GM18520 (cell line): Measurements from ENCODE around the gene SDCCAG8.

ENCODE experiments used
- ATAC-seq: cut with Tn5 transposase; IDR thresholded peaks from one replicate; pipeline ENCODE4 v1.9.1; 2021; ENCODE audit not compliant: unreplicated experiment

The SDCCAG8 gene

DNA sequence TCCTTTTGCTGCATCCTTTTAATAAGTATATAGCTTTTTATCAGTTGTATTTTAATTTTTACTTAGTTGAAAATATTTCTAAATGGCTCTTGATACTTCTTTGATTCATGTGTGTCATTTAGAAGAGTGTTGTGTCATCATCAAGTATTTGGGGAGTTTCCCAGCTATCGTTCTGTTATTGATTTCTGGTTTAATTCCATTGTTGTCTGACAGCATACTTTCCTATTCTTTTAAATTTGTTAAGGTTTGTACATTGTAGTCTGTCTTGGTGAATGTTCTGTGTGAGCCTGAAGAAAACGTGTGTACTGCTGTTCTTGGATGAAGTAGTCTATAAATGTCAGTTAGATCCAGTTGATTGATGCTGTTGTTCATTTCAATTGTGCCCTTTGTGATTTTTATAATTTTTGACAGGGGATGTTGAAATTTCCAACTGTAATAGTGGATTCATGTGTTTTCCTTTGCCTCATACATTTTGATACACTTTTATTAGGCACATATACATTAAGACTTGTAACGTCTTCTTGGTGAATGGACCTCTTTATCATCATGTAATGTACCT, 24.8 kb downstream of the SDCCAG8 start:
- no peak for ATAC-seq

- ATAC-seq: no peak
These were observed 25.8 kb downstream of the SDCCAG8 start for GRCh38 chr1:243281672-243282071.

- ATAC-seq: no peak
These were observed 30.7 kb downstream of the SDCCAG8 start for GRCh38 chr1:243286409-243287122.

DNA sequence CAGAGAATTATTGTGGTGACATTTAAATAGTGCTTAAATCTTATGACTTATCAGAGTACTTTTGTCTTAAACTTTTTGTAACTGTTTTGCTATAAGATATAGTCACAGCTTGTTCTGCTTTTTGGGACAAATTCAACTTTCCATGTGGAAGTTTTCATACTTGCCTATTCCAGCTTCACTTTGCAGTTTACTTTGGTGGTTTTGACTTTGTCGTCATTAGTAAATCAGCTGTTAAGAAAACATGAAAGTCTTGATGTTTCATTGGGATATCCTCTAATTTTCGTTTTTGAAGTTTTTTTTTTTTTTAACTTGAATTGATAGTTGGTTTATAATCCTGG, 31.3 kb downstream of the SDCCAG8 start:
- no peak for ATAC-seq

DNA sequence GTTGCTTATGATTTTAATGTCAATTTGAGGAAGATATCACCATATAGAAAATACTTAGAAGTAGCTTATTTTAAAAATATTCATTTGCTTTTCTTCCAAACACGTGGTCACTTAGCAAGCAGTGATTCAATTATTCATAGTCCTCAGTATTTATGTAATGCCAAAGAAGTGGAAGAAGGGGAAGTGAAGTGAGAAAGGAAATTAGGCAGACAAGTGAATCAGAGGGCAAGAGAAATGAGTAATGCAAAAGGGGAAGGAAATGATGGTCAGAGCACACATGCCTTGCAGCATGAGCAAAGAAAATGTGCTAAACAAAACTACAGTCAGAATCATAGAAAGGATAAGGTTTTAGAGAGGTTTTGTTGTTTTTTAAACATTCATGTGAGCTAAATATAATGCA, 31.8 kb downstream of the SDCCAG8 start:
- ATAC-seq: peak; percentile 87

DNA sequence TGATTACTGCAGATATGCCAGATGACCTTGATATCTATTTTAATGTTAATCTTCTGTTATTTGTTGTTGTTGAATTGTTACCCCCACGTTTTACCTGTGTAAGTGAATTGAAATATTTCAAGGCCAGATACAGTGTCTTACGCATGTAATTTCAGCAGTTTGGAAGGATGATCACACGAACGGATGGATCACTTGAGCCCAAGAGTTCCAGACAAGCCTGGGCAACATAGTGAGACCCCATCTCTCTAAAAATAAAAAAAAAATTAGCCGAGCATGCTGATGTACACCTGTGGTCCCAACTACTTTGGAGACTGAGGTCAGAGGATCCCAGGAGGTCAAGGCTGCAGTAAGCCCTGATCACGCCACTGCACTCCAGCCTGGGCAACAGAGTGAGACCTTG, 32.2 kb downstream of the SDCCAG8 start:
- ATAC-seq: no peak

DNA sequence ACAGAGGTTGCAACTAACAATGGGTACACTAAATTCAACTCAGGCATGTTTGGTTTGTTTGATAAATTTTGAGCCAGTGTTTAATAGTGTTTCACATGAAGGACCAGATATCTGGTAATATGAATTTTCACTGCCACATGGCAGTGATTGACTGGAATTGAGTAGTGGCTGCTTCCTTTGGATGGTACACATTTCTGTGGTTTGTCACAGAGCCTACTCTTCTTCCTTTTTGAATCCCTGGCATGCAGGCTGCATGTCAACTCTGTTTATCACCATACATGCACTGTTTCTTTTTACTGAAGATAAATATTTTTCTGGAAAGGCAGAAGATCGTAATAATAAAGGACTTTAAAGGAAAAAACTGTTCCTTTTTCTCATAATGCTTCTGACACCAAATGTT, 35.5 kb downstream of the SDCCAG8 start:
- no peak for ATAC-seq

DNA sequence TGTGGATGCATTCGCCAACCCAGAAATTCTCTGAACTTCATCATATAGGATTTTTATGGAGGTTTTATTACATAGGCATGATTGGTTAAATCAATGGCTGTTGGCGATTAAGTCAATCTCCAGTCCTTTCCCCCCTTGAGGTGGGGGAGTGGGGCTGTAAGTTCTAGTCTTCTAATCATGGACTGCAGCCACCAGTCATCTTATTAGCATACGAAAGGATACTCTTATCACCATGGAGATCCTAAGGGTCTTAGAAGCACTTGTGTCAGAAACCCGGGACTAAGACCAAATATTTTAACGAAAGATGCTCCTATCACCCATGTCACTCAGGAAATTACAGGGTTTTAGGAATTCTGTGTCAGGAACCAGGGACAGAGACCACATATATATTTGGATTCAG, 36.3 kb downstream of the SDCCAG8 start:
- no peak for ATAC-seq

- ATAC-seq: no peak
These were observed 38.3 kb downstream of the SDCCAG8 start for GRCh38 chr1:243293941-243294722.

DNA sequence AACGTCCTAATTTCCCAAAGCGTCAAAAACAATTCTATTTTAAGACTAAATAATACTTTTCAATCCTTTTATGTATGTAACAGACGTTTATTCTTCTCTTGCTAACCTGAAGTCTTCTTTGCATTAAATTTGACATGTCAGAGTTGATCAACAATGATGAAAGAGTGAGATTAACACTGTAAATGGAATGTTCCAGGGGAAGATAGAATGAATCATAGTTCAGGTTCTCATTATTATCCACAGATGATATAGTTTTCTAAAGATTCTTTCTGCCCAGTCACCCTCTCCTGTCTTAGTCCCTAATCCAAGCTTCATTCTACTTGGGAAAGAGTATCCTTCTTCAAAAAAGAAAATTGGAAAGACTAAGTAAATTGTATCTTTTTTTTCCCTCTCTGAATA, 38.9 kb downstream of the SDCCAG8 start:
- ATAC-seq: no peak

GRCh38 chr1:243299069-243299468, 43.2 kb downstream of the SDCCAG8 start:
- no peak for ATAC-seq

DNA sequence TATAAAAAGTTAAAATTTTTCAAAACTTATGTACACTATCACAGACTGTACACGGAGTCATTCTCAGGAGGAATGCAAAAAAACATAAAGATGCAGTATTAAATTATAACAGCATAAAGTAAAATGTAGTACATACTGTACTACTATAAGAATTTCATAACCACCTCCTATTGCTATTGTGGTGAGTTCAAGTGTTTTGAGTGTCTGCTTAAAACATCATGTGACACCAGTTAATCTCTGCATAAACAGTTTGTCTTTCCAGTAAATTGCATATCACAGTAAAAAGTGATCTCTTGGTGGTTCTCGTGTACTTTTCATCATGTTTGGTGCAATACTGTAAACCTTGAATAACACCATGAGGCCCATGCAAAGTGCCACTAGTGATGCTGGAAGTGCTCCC, 45.2 kb downstream of the SDCCAG8 start:
- no peak for ATAC-seq

GRCh38 chr1:243311809-243312208, 56.0 kb downstream of the SDCCAG8 start:
- ATAC-seq: no peak

DNA sequence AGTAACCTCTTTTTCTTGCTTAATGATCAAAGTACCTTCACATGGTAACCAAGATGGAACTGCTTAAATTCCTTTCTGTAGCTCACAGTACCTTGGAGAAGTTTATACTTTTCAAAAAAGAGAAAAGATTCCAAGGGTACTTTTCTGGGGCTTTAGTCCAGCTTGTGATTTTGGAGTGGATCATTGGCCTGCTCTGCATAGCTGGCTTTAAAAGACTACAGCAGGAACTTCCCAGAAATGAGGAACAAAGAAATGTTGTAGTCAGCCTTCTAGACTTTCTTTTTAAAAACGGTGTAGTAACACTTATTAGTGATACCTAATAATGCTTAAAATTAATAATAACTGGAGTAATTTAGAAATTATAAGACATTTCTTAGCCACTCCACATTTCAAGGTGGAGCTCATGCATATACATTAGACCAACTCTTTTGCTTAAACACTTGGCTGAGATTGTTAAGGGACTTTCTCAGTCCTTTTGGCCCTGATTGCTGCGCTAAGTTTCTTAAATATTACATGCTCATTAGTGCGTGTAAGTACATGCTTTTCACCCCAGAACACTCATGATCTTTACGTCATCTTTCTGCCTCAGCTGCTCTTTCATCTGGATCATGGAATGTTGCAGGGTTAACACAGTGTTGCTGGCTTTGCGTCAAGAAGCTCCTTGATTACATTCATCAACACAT, 57.3 kb downstream of the SDCCAG8 start:
- peak; percentile 31 for ATAC-seq

DNA sequence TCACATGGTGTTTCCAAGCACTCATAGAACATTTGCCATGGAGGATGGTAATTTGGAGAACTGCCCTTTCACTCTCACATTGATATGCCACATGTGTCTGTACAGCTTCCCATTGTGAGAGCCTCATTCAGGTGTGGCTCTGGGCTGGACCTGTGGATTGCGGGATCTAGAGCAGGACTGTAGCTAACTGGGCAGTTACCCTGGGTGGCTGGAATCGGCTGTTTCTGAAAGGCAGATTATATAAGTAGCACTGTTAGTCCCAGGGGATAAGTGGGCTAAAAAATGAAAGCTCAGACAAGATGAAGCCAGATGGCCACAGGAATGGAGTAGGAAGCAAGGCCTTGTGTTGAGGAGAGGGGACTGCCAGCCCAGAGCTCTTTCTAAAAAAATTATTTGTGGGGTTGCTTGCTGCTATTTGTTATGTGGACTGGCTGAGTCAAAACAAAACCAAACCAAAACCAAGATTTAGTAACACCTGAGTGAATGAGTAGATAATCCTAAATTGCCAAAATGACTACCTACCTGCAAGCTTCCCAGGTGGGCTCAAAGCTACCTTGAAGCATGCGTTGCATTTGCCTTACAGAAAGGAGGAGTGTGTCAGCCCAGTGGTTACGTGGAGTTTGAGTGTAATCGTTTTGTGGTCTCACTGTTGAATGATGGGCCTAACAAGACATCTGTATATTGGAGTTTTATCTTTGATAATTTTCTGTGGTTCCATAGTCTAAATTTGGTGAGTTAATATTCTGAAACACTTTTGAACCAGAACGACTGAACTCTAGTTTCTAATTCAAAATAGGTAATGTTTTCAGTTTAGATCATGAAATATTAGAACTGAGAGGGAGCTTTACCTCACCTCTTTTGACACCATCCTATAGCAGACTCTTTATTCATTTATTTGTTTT, 58.0 kb downstream of the SDCCAG8 start:
- ATAC-seq: peak; percentile 53

GRCh38 chr1:243315455-243315854, 59.6 kb downstream of the SDCCAG8 start:
- ATAC-seq: no peak

GRCh38 chr1:243315893-243316292, 60.1 kb downstream of the SDCCAG8 start:
- ATAC-seq: no peak

GRCh38 chr1:243316366-243316989, 60.6 kb downstream of the SDCCAG8 start:
- ATAC-seq: no peak

DNA sequence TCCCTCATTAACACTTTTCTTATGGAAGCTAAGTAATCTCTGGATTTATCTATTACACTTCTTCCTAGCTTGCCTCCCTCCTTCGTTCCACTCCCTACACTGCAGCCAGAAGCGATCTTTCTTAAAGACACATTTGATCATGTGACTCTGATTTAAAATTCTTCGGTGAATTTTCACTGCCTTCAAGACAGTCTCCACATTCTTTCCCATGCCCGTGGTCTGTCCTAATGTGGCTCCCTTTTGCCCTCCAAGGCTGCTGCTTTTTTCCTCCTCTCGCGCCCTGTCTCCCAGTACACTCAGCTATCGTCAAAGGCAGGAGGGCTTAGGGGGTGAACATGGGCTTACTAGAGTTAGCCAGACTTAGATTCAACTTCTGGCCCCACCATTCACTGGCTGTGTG, 64.4 kb downstream of the SDCCAG8 start:
- ATAC-seq: no peak

- ATAC-seq: no peak
These were observed 66.5 kb downstream of the SDCCAG8 start for GRCh38 chr1:243322326-243322725.
